ENCODE measurements around the gene FSTL4.

DNA sequence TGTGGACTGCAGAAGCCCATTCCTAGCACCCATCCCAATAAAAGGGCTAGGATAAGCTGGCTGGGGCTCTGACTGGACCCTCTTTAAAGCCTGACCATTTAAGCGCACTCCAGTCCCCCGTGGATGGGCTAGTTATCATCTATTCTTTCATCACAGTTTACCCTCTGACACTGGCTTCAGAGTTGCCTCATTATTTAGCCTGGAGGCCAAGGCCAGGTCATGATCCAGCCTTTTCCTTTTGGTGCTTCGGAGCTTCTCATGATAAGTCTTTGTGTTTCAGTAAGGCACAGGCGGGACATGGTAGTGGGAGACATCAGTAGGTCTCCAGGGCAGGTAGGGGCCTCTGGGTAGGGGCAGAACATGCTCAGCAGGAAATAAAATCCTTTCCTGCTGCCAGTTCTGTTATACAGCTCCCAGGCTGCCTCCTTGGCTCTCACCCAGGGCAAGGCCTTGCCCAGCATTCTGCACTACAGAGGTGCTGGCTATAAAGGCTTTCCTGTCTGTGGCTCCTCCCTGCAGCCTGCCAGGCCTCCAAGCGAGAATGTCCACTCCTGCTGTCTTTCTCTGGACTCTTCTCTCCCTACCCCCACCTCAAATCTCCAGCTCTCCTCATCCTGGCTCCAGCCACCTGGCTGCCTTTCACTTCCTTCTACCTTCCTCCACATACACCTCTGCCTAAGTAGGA is 128.8 kb downstream of the FSTL4 start:
- TF ChIP-seq POLR2A (IDR thresholded peaks at IDR 0.05) (no peak), CTCF (IDR thresholded peaks at IDR 0.05) (no peak), POLR2AphosphoS5 (IDR thresholded peaks at IDR 0.05) (no peak)
